PFSK-1 (cell line): ENCODE measurements around the gene ZNF319.

Experiments
- FOXP2 ChIP-seq: optimal IDR thresholded peaks from 2 replicates; pipeline ENCODE3; 2011; ENCODE audit warnings: borderline replicate concordance, control low read depth, inconsistent platforms; ENCODE audit not compliant: insufficient read depth; ENCODE audit errors: extremely low read length, extremely low read depth
- POLR2AphosphoS5 ChIP-seq: IDR thresholded peaks from 2 replicates; pipeline ENCODE4 v1.6.1; 2012; ENCODE audit warnings: low read depth, mild to moderate bottlenecking, control low read depth, low read length, moderate library complexity
- SIN3A ChIP-seq: IDR thresholded peaks from 2 replicates; pipeline ENCODE4 v1.6.1; 2012; ENCODE audit warnings: mild to moderate bottlenecking, low read length, moderate library complexity, borderline replicate concordance; ENCODE audit not compliant: insufficient read depth
- TAF1 ChIP-seq: IDR thresholded peaks from 2 replicates; pipeline ENCODE4 v1.6.1; 2012; ENCODE audit warnings: low read length, control low read depth, borderline replicate concordance; ENCODE audit not compliant: insufficient read depth
- TF ChIP-seq, protein P1 (sequence below), 2 experiments: IDR thresholded peaks; 2 replicates each; pipeline versions ENCODE4 v1.6.1 to v1.8.0; 2011 to 2012; ENCODE audit warnings: low read depth in 2 of 2, low read length in 2 of 2, control low read depth in 1 of 2, inconsistent platforms in 1 of 2, mild to moderate bottlenecking in 1 of 2, moderate library complexity in 1 of 2; ENCODE audit not compliant: insufficient read depth in 1 of 2

ZNF319 gene

DNA sequence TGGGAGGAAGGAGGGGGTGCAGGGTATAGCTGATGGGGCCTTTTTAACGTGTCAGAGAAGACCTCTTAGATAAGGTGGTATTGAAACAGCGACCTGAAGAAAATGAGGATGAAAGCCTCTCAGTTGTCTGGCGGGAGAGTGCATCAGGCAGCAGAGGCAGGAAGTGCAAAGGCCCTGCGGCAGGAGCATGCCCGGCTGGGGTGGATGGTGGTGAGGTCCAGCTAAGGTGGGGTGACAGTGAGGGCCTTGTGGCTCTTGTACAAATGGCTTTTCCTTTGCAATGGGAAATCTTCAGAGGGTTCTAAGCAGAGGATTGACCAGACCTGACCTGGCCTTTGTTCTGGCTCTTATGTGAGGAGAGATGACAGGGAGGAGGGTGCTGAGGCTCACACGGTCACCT lies 36.5 kb upstream of the ZNF319 start:
- TF ChIP-seq POLR2AphosphoS5 (no peak), FOXP2 (no peak), SIN3A (no peak), TAF1 (no peak)
- TF ChIP-seq, protein P1, sequence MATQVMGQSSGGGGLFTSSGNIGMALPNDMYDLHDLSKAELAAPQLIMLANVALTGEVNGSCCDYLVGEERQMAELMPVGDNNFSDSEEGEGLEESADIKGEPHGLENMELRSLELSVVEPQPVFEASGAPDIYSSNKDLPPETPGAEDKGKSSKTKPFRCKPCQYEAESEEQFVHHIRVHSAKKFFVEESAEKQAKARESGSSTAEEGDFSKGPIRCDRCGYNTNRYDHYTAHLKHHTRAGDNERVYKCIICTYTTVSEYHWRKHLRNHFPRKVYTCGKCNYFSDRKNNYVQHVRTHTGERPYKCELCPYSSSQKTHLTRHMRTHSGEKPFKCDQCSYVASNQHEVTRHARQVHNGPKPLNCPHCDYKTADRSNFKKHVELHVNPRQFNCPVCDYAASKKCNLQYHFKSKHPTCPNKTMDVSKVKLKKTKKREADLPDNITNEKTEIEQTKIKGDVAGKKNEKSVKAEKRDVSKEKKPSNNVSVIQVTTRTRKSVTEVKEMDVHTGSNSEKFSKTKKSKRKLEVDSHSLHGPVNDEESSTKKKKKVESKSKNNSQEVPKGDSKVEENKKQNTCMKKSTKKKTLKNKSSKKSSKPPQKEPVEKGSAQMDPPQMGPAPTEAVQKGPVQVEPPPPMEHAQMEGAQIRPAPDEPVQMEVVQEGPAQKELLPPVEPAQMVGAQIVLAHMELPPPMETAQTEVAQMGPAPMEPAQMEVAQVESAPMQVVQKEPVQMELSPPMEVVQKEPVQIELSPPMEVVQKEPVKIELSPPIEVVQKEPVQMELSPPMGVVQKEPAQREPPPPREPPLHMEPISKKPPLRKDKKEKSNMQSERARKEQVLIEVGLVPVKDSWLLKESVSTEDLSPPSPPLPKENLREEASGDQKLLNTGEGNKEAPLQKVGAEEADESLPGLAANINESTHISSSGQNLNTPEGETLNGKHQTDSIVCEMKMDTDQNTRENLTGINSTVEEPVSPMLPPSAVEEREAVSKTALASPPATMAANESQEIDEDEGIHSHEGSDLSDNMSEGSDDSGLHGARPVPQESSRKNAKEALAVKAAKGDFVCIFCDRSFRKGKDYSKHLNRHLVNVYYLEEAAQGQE (IDR thresholded peaks at IDR 0.05; ENCODE audit: insufficient read depth in 1 of 2, low read depth in 2 of 2, low read length in 2 of 2): no peak

DNA sequence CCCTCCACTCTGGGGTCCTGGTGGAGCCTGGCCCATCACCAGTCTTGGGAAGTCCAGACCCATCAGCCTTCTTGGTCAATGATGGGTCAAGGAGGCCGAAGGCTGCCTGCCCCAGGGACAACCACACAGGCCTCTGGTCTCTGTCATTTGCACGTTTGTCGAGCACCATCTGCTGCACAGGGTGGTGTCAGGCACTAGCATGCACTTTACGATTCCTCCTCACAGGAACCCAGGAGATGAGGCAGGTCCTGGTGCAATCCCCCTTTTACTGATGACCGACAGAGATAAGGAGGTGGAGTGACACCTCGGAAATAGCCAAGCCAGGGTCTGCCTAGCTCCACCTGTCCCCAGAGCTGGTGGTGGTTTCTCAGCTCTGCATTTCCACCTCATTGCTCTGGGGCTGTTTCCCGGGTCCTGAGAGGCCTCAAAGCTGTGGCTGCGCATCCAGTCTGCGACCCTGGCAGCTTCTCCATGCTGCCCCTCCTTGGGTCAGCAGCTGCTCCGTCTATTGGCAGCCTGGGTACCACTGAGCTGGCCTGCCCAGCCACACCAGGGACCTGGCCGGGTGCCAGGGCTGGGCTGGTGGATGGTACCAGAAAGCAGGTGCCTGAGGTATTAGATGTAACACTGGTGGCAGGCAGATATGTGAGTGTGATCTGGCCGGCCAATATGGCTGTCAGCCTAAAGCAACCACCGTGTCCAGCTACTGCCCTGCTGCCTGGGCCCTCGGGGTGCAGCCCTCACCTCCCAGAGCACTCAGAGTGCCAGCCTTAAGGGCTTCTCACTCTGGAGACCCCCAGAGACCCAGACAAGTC lies 35.1 kb upstream of the ZNF319 start:
- TF ChIP-seq FOXP2 (no peak), POLR2AphosphoS5 (no peak), SIN3A (no peak), TAF1 (no peak)
- TF ChIP-seq, protein P1 (IDR thresholded peaks at IDR 0.05; ENCODE audit: insufficient read depth in 1 of 2, low read depth in 2 of 2, low read length in 2 of 2): no peak

DNA sequence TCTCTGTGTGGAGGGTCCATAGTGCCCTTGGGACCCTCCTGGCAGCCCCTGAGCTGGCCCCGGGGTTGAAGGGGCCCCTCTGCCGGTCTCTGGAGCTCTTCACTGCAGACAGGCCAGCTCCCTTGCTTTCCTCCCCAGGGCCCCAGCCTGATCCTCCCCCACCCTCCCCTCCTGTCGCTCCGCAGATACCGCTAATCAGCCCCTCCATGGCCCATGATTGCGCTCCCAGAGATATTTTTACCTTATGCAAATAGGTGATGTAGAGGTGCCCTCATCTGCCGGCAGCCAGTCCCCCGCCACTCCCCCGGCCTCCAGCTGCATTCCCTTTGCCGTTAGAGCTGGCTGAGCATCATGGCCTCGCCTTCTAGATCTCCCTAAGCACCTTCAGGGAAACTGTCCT lies 34.3 kb upstream of the ZNF319 start:
- TF ChIP-seq FOXP2: no peak
- no peak for TF ChIP-seq TAF1
- TF ChIP-seq SIN3A: no peak
- TF ChIP-seq, protein P1 (IDR thresholded peaks at IDR 0.05; ENCODE audit: insufficient read depth in 1 of 2, low read depth in 2 of 2, low read length in 2 of 2): no peak
- TF ChIP-seq POLR2AphosphoS5: no peak

DNA sequence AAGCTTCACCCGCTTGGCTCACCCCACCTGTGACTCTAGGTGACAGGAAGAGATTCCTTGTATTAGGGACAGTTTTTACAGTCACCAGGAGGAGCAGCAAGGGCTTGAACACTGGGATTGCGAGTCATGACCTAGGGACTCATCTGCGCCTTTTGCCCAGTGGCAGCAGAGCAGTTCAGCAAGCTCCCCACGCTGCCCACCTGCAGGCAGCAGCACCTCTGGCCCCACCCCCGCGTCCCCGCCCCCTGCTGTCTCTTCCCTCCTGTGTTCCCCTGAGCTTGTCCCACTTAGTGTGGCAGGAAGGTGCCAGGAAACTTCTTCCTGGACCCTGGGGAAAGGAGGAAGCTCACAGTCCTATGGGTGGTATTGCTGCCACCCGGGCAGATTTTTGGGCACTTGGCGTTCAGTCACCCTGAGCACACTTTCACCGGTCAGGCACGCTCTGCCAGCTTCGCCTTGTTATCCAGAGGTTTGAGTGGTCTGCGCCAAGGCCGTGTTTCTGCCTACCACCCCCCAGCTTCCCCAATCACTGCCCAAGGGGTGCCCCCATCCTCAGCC lies 33.7 kb upstream of the ZNF319 start:
- TF ChIP-seq TAF1: no peak
- no peak for TF ChIP-seq SIN3A
- TF ChIP-seq, protein P1 (IDR thresholded peaks at IDR 0.05; ENCODE audit: insufficient read depth in 1 of 2, low read depth in 2 of 2, low read length in 2 of 2): no peak
- TF ChIP-seq FOXP2: no peak
- no peak for TF ChIP-seq POLR2AphosphoS5
